Activated naive CD8-positive, alpha-beta T cell treated with anti-CD3 and anti-CD28 coated beads for 36 hours (primary cell): ENCODE measurements around the gene PDLIM3. TPM values are rescaled to one million over a fixed set of nuclear protein-coding genes. Genes with fewer than 3 reads are reported as not detected.
"Not testable (repeated sequence)": the region's sequence is repeated elsewhere in the genome, so short reads cannot be mapped to it uniquely, and the experiment has no call there.

ENCODE experiments used
- DNase-seq: peaks from one replicate; pipeline ENCODE4 v3.0.0; 2021
- H3K27ac Mint-ChIP-seq: one replicate; pipeline ENCODE4 v1.8.0; 2022; ENCODE audit warnings: mild to moderate bottlenecking, moderate library complexity, mixed read lengths
- H3K27me3 Mint-ChIP-seq: one replicate; pipeline ENCODE4 v1.8.0; 2022; ENCODE audit warnings: mild to moderate bottlenecking, mixed read lengths
- H3K36me3 Mint-ChIP-seq: one replicate; pipeline ENCODE4 v1.8.0; 2021; ENCODE audit warnings: mild to moderate bottlenecking, mixed read lengths
- H3K4me1 Mint-ChIP-seq: one replicate; pipeline ENCODE4 v1.8.0; 2021; ENCODE audit warnings: mixed read lengths
- H3K4me3 Mint-ChIP-seq: one replicate; pipeline ENCODE4 v1.8.0; 2022; ENCODE audit warnings: mild to moderate bottlenecking, moderate library complexity, mixed read lengths
- H3K9me3 Mint-ChIP-seq: one replicate; pipeline ENCODE4 v1.8.0; 2022; ENCODE audit warnings: mixed read lengths
- total RNA-seq, 2 experiments: library from RNA; stranded (reverse); gene quantifications; one replicate each; pipeline ENCODE4 v1.2.3, GENCODE V29; 2021

PDLIM3 gene
- total RNA-seq, 2 experiments from 2014 or later, result not detected

GRCh38 chr4:185538806-185539205 is 3.5 kb upstream of the PDLIM3 start:
- DNase-seq, result no peak
- no peak overlapping the region for H3K27ac Mint-ChIP-seq
- peaks cover 6% of the 10 kb centered on the region for H3K4me1 Mint-ChIP-seq
- no peak overlapping the region for H3K4me3 Mint-ChIP-seq
- no peaks in the 10 kb centered on the region for H3K9me3 Mint-ChIP-seq
- peaks cover 33% of the 10 kb centered on the region for H3K27me3 Mint-ChIP-seq
- H3K36me3 Mint-ChIP-seq, result no peaks in the 10 kb centered on the region

- no peak overlapping the region for H3K27ac Mint-ChIP-seq
- H3K4me1 Mint-ChIP-seq, result peaks cover 6% of the 10 kb centered on the region
- H3K9me3 Mint-ChIP-seq, result no peaks in the 10 kb centered on the region
- no peaks in the 10 kb centered on the region for H3K36me3 Mint-ChIP-seq
- H3K4me3 Mint-ChIP-seq, result no peak overlapping the region
- no peak for DNase-seq
- H3K27me3 Mint-ChIP-seq, result peaks cover 37% of the 10 kb centered on the region
Observed at GRCh38 chr4:185536411-185536709, 1.1 kb upstream of the PDLIM3 start.

- Mint-ChIP-seq H3K4me1 (peaks cover 6% of the 10 kb centered on the region), H3K27me3 (peaks cover 38% of the 10 kb centered on the region), H3K27ac (no peak overlapping the region), H3K4me3 (peak overlapping the region; percentile 46), H3K9me3 (no peaks in the 10 kb centered on the region), H3K36me3 (no peaks in the 10 kb centered on the region)
- no peak for DNase-seq
Observed at GRCh38 chr4:185535612-185536410, 504 bp upstream of the PDLIM3 start.

GRCh38 chr4:185534511-185534865 is 819 bp downstream of the PDLIM3 start:
- Mint-ChIP-seq H3K9me3 (no peaks in the 10 kb centered on the region), H3K4me3 (peak overlapping the region; percentile 48), H3K36me3 (no peaks in the 10 kb centered on the region), H3K27ac (no peak overlapping the region), H3K4me1 (peaks cover 6% of the 10 kb centered on the region), H3K27me3 (peaks cover 45% of the 10 kb centered on the region)
- no peak for DNase-seq

GRCh38 chr4:185532795-185533324 is 2.4 kb downstream of the PDLIM3 start:
- Mint-ChIP-seq H3K27ac (no peak overlapping the region), H3K36me3 (no peaks in the 10 kb centered on the region), H3K9me3 (no peaks in the 10 kb centered on the region), H3K4me1 (peaks cover 6% of the 10 kb centered on the region), H3K27me3 (peaks cover 56% of the 10 kb centered on the region), H3K4me3 (no peak overlapping the region)
- no peak for DNase-seq

- Mint-ChIP-seq H3K4me3 (no peak overlapping the region), H3K27me3 (peaks cover 56% of the 10 kb centered on the region), H3K27ac (no peak overlapping the region), H3K4me1 (peaks cover 6% of the 10 kb centered on the region), H3K36me3 (no peaks in the 10 kb centered on the region), H3K9me3 (no peaks in the 10 kb centered on the region)
- no peak for DNase-seq
Observed at GRCh38 chr4:185532293-185532692, 3.0 kb downstream of the PDLIM3 start.

- not testable (repeated sequence) for H3K4me3 Mint-ChIP-seq, H3K4me1 Mint-ChIP-seq, DNase-seq, H3K36me3 Mint-ChIP-seq, H3K9me3 Mint-ChIP-seq, H3K27ac Mint-ChIP-seq
- peaks cover 55% of the 10 kb centered on the region for H3K27me3 Mint-ChIP-seq
Observed at GRCh38 chr4:185531654-185532053, 3.7 kb downstream of the PDLIM3 start.

GRCh38 chr4:185529413-185529812 is 5.9 kb downstream of the PDLIM3 start:
- Mint-ChIP-seq H3K9me3 (peaks cover 7% of the 10 kb centered on the region), H3K27ac (no peak overlapping the region), H3K27me3 (peaks cover 49% of the 10 kb centered on the region), H3K36me3 (no peaks in the 10 kb centered on the region), H3K4me1 (no peaks in the 10 kb centered on the region), H3K4me3 (no peak overlapping the region)
- no peak for DNase-seq

GRCh38 chr4:185524888-185525863 is 10.1 kb downstream of the PDLIM3 start:
- H3K36me3 Mint-ChIP-seq, result no peaks in the 10 kb centered on the region

GRCh38 chr4:185523862-185524261 is 11.4 kb downstream of the PDLIM3 start:
- Mint-ChIP-seq H3K9me3 (peaks cover 7% of the 10 kb centered on the region), H3K36me3 (no peaks in the 10 kb centered on the region), H3K4me1 (no peaks in the 10 kb centered on the region), H3K27ac (no peak overlapping the region), H3K27me3 (peaks cover 28% of the 10 kb centered on the region), H3K4me3 (no peak overlapping the region)
- DNase-seq, result no peak

More at GRCh38 chr4:185524888-185525863, 10.1 kb downstream of the PDLIM3 start:
- Mint-ChIP-seq H3K9me3 (peaks cover 7% of the 10 kb centered on the region), H3K27me3 (peaks cover 35% of the 10 kb centered on the region), H3K27ac (no peak overlapping the region), H3K4me1 (no peaks in the 10 kb centered on the region), H3K4me3 (no peak overlapping the region)
- DNase-seq, result no peak

GRCh38 chr4:185522451-185522850 is 12.9 kb downstream of the PDLIM3 start:
- peaks cover 29% of the 10 kb centered on the region for H3K27me3 Mint-ChIP-seq
- no peak overlapping the region for H3K27ac Mint-ChIP-seq
- DNase-seq, result no peak
- H3K36me3 Mint-ChIP-seq, result no peaks in the 10 kb centered on the region
- H3K4me3 Mint-ChIP-seq, result no peak overlapping the region
- no peaks in the 10 kb centered on the region for H3K4me1 Mint-ChIP-seq
- H3K9me3 Mint-ChIP-seq, result peaks cover 7% of the 10 kb centered on the region

GRCh38 chr4:185520119-185520518 is 15.2 kb downstream of the PDLIM3 start:
- DNase-seq, result no peak
- H3K27me3 Mint-ChIP-seq, result peaks cover 31% of the 10 kb centered on the region

GRCh38 chr4:185518494-185518893 is 16.8 kb downstream of the PDLIM3 start:
- no peak for DNase-seq
- Mint-ChIP-seq H3K9me3 (no peaks in the 10 kb centered on the region), H3K4me1 (peaks cover 5% of the 10 kb centered on the region), H3K27ac (no peak overlapping the region), H3K4me3 (no peak overlapping the region), H3K36me3 (no peaks in the 10 kb centered on the region), H3K27me3 (peaks cover 38% of the 10 kb centered on the region)

More at GRCh38 chr4:185520119-185520518, 15.2 kb downstream of the PDLIM3 start:
- H3K27ac Mint-ChIP-seq, result no peak overlapping the region
- no peaks in the 10 kb centered on the region for H3K4me1 Mint-ChIP-seq
- H3K36me3 Mint-ChIP-seq, result no peaks in the 10 kb centered on the region
- no peaks in the 10 kb centered on the region for H3K9me3 Mint-ChIP-seq
- H3K4me3 Mint-ChIP-seq, result no peak overlapping the region

- no peaks in the 10 kb centered on the region for H3K9me3 Mint-ChIP-seq
- no peak for DNase-seq
Observed at GRCh38 chr4:185518069-185518468, 17.2 kb downstream of the PDLIM3 start.

GRCh38 chr4:185515248-185515647 is 20.1 kb downstream of the PDLIM3 start:
- H3K4me3 Mint-ChIP-seq, result no peak overlapping the region
- H3K4me1 Mint-ChIP-seq, result peaks cover 14% of the 10 kb centered on the region
- no peak overlapping the region for H3K27ac Mint-ChIP-seq
- no peak for DNase-seq
- H3K9me3 Mint-ChIP-seq, result no peaks in the 10 kb centered on the region
- H3K36me3 Mint-ChIP-seq, result no peaks in the 10 kb centered on the region
- H3K27me3 Mint-ChIP-seq, result peaks cover 66% of the 10 kb centered on the region

More at GRCh38 chr4:185518069-185518468, 17.2 kb downstream of the PDLIM3 start:
- H3K4me1 Mint-ChIP-seq, result peaks cover 8% of the 10 kb centered on the region
- peaks cover 38% of the 10 kb centered on the region for H3K27me3 Mint-ChIP-seq
- no peaks in the 10 kb centered on the region for H3K36me3 Mint-ChIP-seq
- no peak overlapping the region for H3K27ac Mint-ChIP-seq
- H3K4me3 Mint-ChIP-seq, result no peak overlapping the region
